Common myeloid progenitor, CD34-positive (primary cell): ENCODE results near the gene ITGAD.

ENCODE experiments used
- CTCF ChIA-PET: fragments of 350-600 bp; sonication (Branson Sonifier 250); formaldehyde crosslinking; loops from one replicate; lab custom pipeline; 2021; ENCODE audit warnings: antibody characterized with exemption; lab: Charles Lee
- POLR2A ChIA-PET: fragments of 350-600 bp; sonication (Branson Sonifier 250); formaldehyde crosslinking; loops from one replicate; lab custom pipeline; 2021; ENCODE audit warnings: antibody characterized with exemption; lab: Charles Lee
- DNase-seq, 3 donors: peaks; one replicate each; pipeline versions ENCODE4 v3.0.0 to v3.0.0-alpha.2; 2013
- H3K27ac ChIP-seq, 2 experiments: 1 replicate in 1 of 2; 2 replicates in 1 of 2; pipeline ENCODE4 v1.7.0; 2013; ENCODE audit warnings: inconsistent platforms in 2 of 2, low read length in 2 of 2, mild to moderate bottlenecking in 2 of 2, low read depth in 1 of 2, moderate library complexity in 1 of 2; ENCODE audit not compliant: severe bottlenecking in 2 of 2, insufficient read depth in 1 of 2, poor library complexity in 1 of 2
- H3K27me3 ChIP-seq, 5 experiments: replicated peaks in 2 of 5; 1 replicate in 3 of 5; 2 replicates in 2 of 5; pipeline versions ENCODE4 v1.6.1 to v1.7.0; 2013; ENCODE audit warnings: low read length in 4 of 5, mild to moderate bottlenecking in 2 of 5, moderate library complexity in 2 of 5, inconsistent platforms in 1 of 5; ENCODE audit not compliant: insufficient read depth in 5 of 5, control insufficient read depth in 4 of 5
- H3K36me3 ChIP-seq, 4 experiments: 1 replicate in 2 of 4; 2 replicates in 2 of 4; pipeline versions ENCODE4 v1.6.1 to v1.7.0; 2013; ENCODE audit warnings: low read length in 3 of 4, control low read depth in 1 of 4, mild to moderate bottlenecking in 1 of 4; ENCODE audit not compliant: control insufficient read depth in 4 of 4, insufficient read depth in 4 of 4
- H3K4me1 ChIP-seq, 4 experiments: 1 replicate in 3 of 4; 2 replicates in 1 of 4; pipeline versions ENCODE4 v1.6.1 to v1.7.1; 2013; ENCODE audit warnings: low read length in 3 of 4, mild to moderate bottlenecking in 3 of 4, control low read depth in 1 of 4, inconsistent platforms in 1 of 4, moderate library complexity in 1 of 4; ENCODE audit not compliant: control insufficient read depth in 4 of 4, insufficient read depth in 4 of 4; ENCODE audit errors: control extremely low read depth in 1 of 4
- H3K4me3 ChIP-seq, 7 experiments: 1 replicate in 4 of 7; 2 replicates in 3 of 7; pipeline versions ENCODE4 v1.5.1 to v1.7.0; 2013; ENCODE audit warnings: mild to moderate bottlenecking in 7 of 7, low read length in 6 of 7, moderate library complexity in 6 of 7, inconsistent platforms in 2 of 7, low read depth in 2 of 7, control low read depth in 1 of 7; ENCODE audit not compliant: insufficient read depth in 4 of 7, control insufficient read depth in 1 of 7; ENCODE audit errors: extremely low read depth in 1 of 7
- H3K9me3 ChIP-seq, 5 experiments: 1 replicate in 4 of 5; 2 replicates in 1 of 5; pipeline versions ENCODE4 v1.6.1 to v1.7.1; 2013; ENCODE audit warnings: low read length in 4 of 5, mild to moderate bottlenecking in 2 of 5, inconsistent platforms in 1 of 5, low read depth in 1 of 5, moderate library complexity in 1 of 5; ENCODE audit not compliant: control insufficient read depth in 4 of 5, insufficient read depth in 2 of 5; ENCODE audit errors: control extremely low read depth in 1 of 5
- WGBS: methylation state at CpG from one replicate; pipeline ENCODE4 v1.1.5; 2013; ENCODE audit not compliant: insufficient coverage; 5-methylcytosine and 5-hydroxymethylcytosine counted together

The ITGAD gene

DNA sequence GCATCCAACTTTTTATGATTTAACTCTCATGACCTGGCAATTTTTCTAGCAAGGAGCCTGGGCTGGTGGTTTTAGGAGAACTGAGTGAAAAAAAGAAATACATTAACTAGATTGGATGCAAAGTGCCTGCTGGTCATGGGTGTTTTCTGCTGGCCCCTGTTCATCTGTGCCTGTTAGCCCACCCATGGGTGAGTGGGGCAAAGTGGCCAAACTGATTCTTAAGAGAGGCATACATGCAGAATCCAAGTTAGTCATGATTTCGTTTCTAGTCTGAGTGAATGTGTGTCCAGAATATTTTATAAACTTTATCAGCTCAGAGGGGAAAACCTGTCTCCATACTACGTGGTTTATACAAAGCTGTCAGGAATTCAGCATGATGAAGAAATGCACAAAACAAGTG lies 4.6 kb upstream of the ITGAD start:
- Histone ChIP-seq H3K9me3 (no peaks in the 10 kb centered on the region), H3K27me3 (no peaks in the 10 kb centered on the region), H3K27ac (no peak overlapping the region), H3K4me3 (no peak overlapping the region), H3K4me1 (peaks cover 0 to 15% (median 5%) of the 10 kb centered on the region in 4 experiments), H3K36me3 (no peaks in the 10 kb centered on the region)
- no peak for DNase-seq
- ChIA-PET POLR2A (no interaction called here), CTCF (interaction anchor here (1.5 kb wide), 1 partner anchor 52 kb away, joined by 3 read pairs; no protein-coding TSS in a partner anchor)
- 94% methylated on average over 2 of the region's 2 CpGs for WGBS

DNA sequence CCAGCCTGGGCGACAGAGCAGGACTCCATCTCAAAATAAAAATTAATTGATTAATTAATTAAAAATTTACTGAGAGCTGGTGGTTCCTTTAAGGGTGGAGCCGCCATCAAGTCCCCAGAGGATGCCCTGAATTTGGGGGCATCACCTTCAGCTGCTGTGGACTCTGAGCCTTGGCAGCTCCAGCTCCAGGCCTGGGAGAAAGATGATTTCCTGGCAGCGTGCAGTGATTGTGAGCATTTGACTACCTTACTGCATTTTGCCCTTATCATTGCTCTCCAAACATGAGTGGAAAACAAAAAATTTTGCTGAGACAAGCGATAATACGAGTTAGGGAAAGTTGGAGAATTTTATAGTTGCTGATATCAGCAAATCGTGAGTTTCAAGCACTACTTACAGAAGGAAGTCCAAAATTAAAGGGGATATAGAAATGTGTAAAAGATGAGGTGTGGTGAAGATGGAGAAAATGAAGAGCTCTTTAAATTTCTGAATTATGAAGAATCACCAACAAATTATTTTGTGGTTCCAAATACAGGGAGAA lies 2.6 kb upstream of the ITGAD start:
- Histone ChIP-seq H3K4me1 (peaks cover 0 to 21% (median 8%) of the 10 kb centered on the region in 4 experiments), H3K4me3 (no peak overlapping the region), H3K27ac (no peak overlapping the region), H3K9me3 (no peaks in the 10 kb centered on the region), H3K36me3 (no peaks in the 10 kb centered on the region), H3K27me3 (no peaks in the 10 kb centered on the region)
- ChIA-PET POLR2A (no interaction called here), CTCF (interaction anchor here (0.8 to 2.1 kb wide), 5 partner anchors 8 to 58 kb away, joined by 3 to 10 read pairs (median 5); no protein-coding TSS in a partner anchor)
- no peak for DNase-seq
- 100% methylated on average over 3 of the region's 6 CpGs for WGBS

- ChIA-PET CTCF (interaction anchor here (0.6 kb wide), 1 partner anchor 37 kb away, joined by 3 read pairs; no protein-coding TSS in a partner anchor), POLR2A (no interaction called here)
- H3K4me3 ChIP-seq = no peak overlapping the region
- WGBS = 5% methylated on average over 4 of the region's 6 CpGs
- H3K4me1 ChIP-seq = peaks cover 0 to 45% (median 24%) of the 10 kb centered on the region in 4 experiments
- H3K27me3 ChIP-seq = no peaks in the 10 kb centered on the region
- H3K27ac ChIP-seq = no peak overlapping the region
- peaks cover 0 to 14% (median 5%) of the 10 kb centered on the region in 5 experiments for H3K9me3 ChIP-seq
- peak in 1 of 3 donors; percentile 42 for DNase-seq
- H3K36me3 ChIP-seq = no peaks in the 10 kb centered on the region
Measured at GRCh38 chr16:31395647-31396046, 2.5 kb downstream of the ITGAD start.

- CTCF ChIA-PET = no interaction called here
- Histone ChIP-seq H3K27me3 (no peaks in the 10 kb centered on the region), H3K36me3 (no peaks in the 10 kb centered on the region), H3K4me1 (peaks cover 0 to 58% (median 33%) of the 10 kb centered on the region in 4 experiments), H3K4me3 (no peak overlapping the region), H3K27ac (no peak overlapping the region), H3K9me3 (peaks cover 0 to 14% (median 5%) of the 10 kb centered on the region in 5 experiments)
- WGBS = 98% methylated on average over 9 of the region's 18 CpGs
- POLR2A ChIA-PET = no interaction called here
- DNase-seq = no peak
Measured at GRCh38 chr16:31397096-31397660, 4.0 kb downstream of the ITGAD start.

DNA sequence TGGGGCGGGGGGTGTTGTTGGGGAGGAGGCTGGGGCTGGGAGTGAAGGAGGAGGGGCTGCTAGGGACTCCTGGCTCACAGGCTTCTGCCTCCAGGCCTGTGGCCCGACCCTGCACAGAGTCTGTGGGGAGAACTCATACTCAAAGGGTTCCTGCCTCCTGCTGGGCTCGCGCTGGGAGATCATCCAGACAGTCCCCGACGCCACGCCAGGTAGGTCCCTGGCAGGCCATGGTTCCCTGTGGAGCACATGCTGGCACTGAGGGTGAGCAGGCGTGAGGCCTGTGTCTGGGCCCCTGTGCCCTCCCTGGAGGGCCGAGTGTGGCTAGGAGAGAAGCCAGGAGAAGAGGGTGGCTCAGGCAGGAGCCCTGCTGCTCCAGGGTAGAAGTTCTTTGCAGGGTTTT lies 4.6 kb downstream of the ITGAD start:
- 100% methylated on average over 8 of the region's 9 CpGs for WGBS
- peaks cover 0 to 61% (median 35%) of the 10 kb centered on the region in 4 experiments for H3K4me1 ChIP-seq
- H3K9me3 ChIP-seq = peaks cover 0 to 14% (median 5%) of the 10 kb centered on the region in 5 experiments
- no peak overlapping the region for H3K27ac ChIP-seq
- H3K27me3 ChIP-seq = no peaks in the 10 kb centered on the region
- DNase-seq = no peak
- H3K4me3 ChIP-seq = peak overlapping the region in 1 of 7 experiments; percentile 7
- ChIA-PET CTCF (no interaction called here), POLR2A (no interaction called here)
- no peaks in the 10 kb centered on the region for H3K36me3 ChIP-seq

GRCh38 chr16:31400191-31400590 lies 7.1 kb downstream of the ITGAD start:
- Histone ChIP-seq H3K4me3 (peak overlapping the region in 1 of 7 experiments; percentile 28), H3K27me3 (no peaks in the 10 kb centered on the region), H3K27ac (no peak overlapping the region), H3K4me1 (peaks cover 0 to 61% (median 38%) of the 10 kb centered on the region in 4 experiments), H3K9me3 (peaks cover 0 to 14% (median 5%) of the 10 kb centered on the region in 5 experiments), H3K36me3 (no peaks in the 10 kb centered on the region)
- ChIA-PET POLR2A (interaction anchor here (0.7 kb wide), 2 partner anchors 202 to 220 kb away, joined by 3 to 4 read pairs; partner anchors contain the start of gene FUS), CTCF (interaction anchor here (1.2 kb wide), 1 partner anchor 18 kb away, joined by 3 read pairs; no protein-coding TSS in a partner anchor)
- peak; percentile 42 to 86 (median 85) for DNase-seq
- WGBS = 17% methylated on average over 2 of the region's 2 CpGs

- ChIA-PET CTCF (interaction anchor here (1.5 kb wide), 1 partner anchor 15 kb away, joined by 3 read pairs; no protein-coding TSS in a partner anchor), POLR2A (interaction anchor here (0.5 kb wide), 1 partner anchor 23 kb away, joined by 3 read pairs; no protein-coding TSS in a partner anchor)
- no peak for DNase-seq
- H3K27me3 ChIP-seq = no peaks in the 10 kb centered on the region
- no peak overlapping the region for H3K4me3 ChIP-seq
- H3K27ac ChIP-seq = no peak overlapping the region
- H3K9me3 ChIP-seq = peaks cover 0 to 14% (median 5%) of the 10 kb centered on the region in 5 experiments
- H3K4me1 ChIP-seq = peaks cover 0 to 49% (median 32%) of the 10 kb centered on the region in 4 experiments
- WGBS = 98% methylated on average over 9 of the region's 11 CpGs
- no peaks in the 10 kb centered on the region for H3K36me3 ChIP-seq
Measured at GRCh38 chr16:31401436-31401835, 8.3 kb downstream of the ITGAD start.
